Prostate gland (tissue), 2 donors: ENCODE results near the gene TRIM28. TPM values are rescaled to one million over a fixed set of nuclear protein-coding genes. Genes with fewer than 3 reads are reported as not detected.

Experiments
- DNase-seq: peaks from one replicate; pipeline ENCODE4 v3.0.0-alpha.2; 2019; ENCODE audit warnings: low spot score
- H3K27ac ChIP-seq, 2 donors: fragments of 200-600 bp; sonication (generic); 2 replicates each; pipeline ENCODE4 v1.5.1; 2017 to 2019
- H3K27me3 ChIP-seq: fragments of 200-600 bp; sonication (generic); replicated peaks from 2 replicates; pipeline ENCODE4 v1.5.1; 2019; ENCODE audit not compliant: insufficient read depth
- H3K36me3 ChIP-seq, 2 donors: fragments of 200-600 bp; sonication (generic); 1 replicate in 1 of 2; 2 replicates in 1 of 2; pipeline versions ENCODE4 v1.5.1 to v1.8.1; 2017 to 2019
- H3K4me1 ChIP-seq: fragments of 200-600 bp; sonication (generic); replicated peaks from 2 replicates; pipeline ENCODE4 v1.5.1; 2019
- H3K4me3 ChIP-seq, 2 donors: fragments of 200-600 bp; sonication (generic); 2 replicates each; pipeline ENCODE4 v1.5.1; 2017 to 2019
- H3K9me3 ChIP-seq: fragments of 200-600 bp; sonication (generic); 2 replicates; pipeline ENCODE4 v1.5.1; 2017
- CTCF ChIP-seq, 4 experiments: fragments of 200-600 bp in 2 of 4; fragments of 450-650 bp in 2 of 4; sonication (generic) in 2 of 4; IDR thresholded peaks; 1 replicate in 3 of 4; 2 replicates in 1 of 4; pipeline ENCODE4 v1.5.1; 2016 to 2019; ENCODE audit warnings: antibody characterized with exemption in 4 of 4, mild to moderate bottlenecking in 2 of 4, moderate library complexity in 2 of 4
- POLR2A ChIP-seq: fragments of 450-650 bp; IDR thresholded peaks from one replicate; pipeline ENCODE4 v1.6.1; 2016; ENCODE audit warnings: antibody characterized with exemption, mild to moderate bottlenecking
- POLR2AphosphoS5 ChIP-seq: sonication (generic); formaldehyde crosslinking; IDR thresholded peaks from one replicate; pipeline ENCODE4 v1.6.1; 2017; ENCODE audit warnings: antibody characterized with exemption
- WGBS: methylation state at CpG from one replicate; pipeline ENCODE4 v1.1.5; 2018; 5-methylcytosine and 5-hydroxymethylcytosine counted together
- intact Hi-C: fragments of 100-400 bp; cut with DNase I; formaldehyde crosslinking; loops from one replicate; pipeline ENCODE4 v1.14.2; 2022
- total RNA-seq, 2 donors: library from RNA; depleted of rRNA; stranded (reverse); fragments of >200 nt; gene quantifications; one replicate each; pipeline ENCODE4 v1.1.0, GENCODE V29; 2016

TRIM28 gene
- total RNA-seq, 2 donors from 2014 or later: 237 to 374 TPM

- no peak for TF ChIP-seq POLR2A
- TF ChIP-seq CTCF (IDR thresholded peaks at IDR 0.05): no peak
- Histone ChIP-seq H3K4me3 (peak overlapping the region; percentile 82), H3K27me3 (no peaks in the 10 kb centered on the region), H3K9me3 (no peaks in the 10 kb centered on the region), H3K4me1 (peaks cover 10% of the 10 kb centered on the region), H3K27ac (peak overlapping the region; percentile 94 to 97), H3K36me3 (peaks cover 0 to 15% of the 10 kb centered on the region in 2 donors)
- WGBS: 10% methylated on average over 7 of the region's 7 CpGs
- intact Hi-C loops: no loop called here
- DNase-seq: no peak
Measured at GRCh38 chr19:58520257-58520599, 23.6 kb upstream of the TRIM28 start.

- no peak overlapping the region for H3K27ac ChIP-seq
- intact Hi-C loops: no loop called here
Measured at GRCh38 chr19:58521651-58522050, 22.2 kb upstream of the TRIM28 start.

DNA sequence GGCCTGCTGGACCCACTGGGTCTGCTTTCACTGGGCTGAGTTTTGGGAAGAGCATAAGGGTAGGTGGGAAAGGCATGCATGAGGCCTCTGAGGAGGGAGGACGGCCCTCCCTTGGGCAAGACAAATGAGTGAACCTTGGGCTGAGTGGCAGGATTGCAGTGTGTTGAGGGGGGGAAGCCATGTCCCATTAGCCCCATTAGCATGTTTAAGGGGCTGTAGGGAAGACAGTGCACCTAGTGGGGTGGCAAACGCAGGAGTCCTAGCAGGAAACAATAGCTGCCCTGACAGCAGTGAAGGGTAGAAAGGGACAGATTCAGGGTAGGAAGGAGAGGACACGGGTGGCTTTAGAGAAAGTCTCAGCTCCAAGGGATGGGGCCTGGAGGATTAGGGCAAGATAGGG, 21.2 kb upstream of the TRIM28 start:
- no peaks in the 10 kb centered on the region for H3K27me3 ChIP-seq
- no peak for TF ChIP-seq POLR2AphosphoS5
- TF ChIP-seq CTCF (IDR thresholded peaks at IDR 0.05): no peak
- no peak for TF ChIP-seq POLR2A

More at GRCh38 chr19:58521651-58522050, 22.2 kb upstream of the TRIM28 start:
- Histone ChIP-seq H3K36me3 (peaks cover 0 to 8% of the 10 kb centered on the region in 2 donors), H3K4me1 (peaks cover 10% of the 10 kb centered on the region), H3K4me3 (no peak overlapping the region), H3K27me3 (no peaks in the 10 kb centered on the region), H3K9me3 (no peaks in the 10 kb centered on the region)
- TF ChIP-seq POLR2A: no peak
- TF ChIP-seq CTCF (IDR thresholded peaks at IDR 0.05): no peak
- TF ChIP-seq POLR2AphosphoS5: no peak
- no peak for DNase-seq
- WGBS: 59% methylated on average over 4 of the region's 4 CpGs

DNA sequence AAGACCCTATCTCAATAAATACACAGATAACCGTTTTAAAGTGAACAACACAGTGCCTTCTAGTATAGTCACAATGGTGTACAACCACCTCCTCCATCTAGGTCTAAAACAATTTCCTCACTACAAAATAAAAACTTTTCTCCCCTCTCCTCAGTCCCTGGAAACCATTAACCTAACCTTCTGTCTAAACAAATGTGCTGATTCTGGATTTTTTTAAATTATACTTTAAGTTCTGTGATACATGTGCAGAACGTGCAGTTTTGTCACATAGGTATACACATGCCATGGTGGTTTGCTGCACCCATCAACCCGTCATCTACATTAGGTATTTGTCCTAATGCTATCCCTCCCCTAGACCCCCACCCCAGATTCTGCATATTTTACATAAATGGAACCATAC, 14.5 kb upstream of the TRIM28 start:
- DNase-seq: no peak
- H3K27me3 ChIP-seq: no peaks in the 10 kb centered on the region
- H3K4me1 ChIP-seq: no peaks in the 10 kb centered on the region
- 88% methylated on average over 3 of the region's 3 CpGs for WGBS
- TF ChIP-seq POLR2A: no peak
- no peak for TF ChIP-seq CTCF (IDR thresholded peaks at IDR 0.05)
- no peak for TF ChIP-seq POLR2AphosphoS5
- no peak overlapping the region for H3K27ac ChIP-seq
- no peak overlapping the region for H3K4me3 ChIP-seq
- intact Hi-C loops: no loop called here
- no peaks in the 10 kb centered on the region for H3K36me3 ChIP-seq
- H3K9me3 ChIP-seq: no peaks in the 10 kb centered on the region

More for the DNA sequence above, 21.2 kb upstream of the TRIM28 start:
- H3K27ac ChIP-seq: no peak overlapping the region
- no peak for DNase-seq
- no peaks in the 10 kb centered on the region for H3K36me3 ChIP-seq
- H3K4me1 ChIP-seq: peaks cover 10% of the 10 kb centered on the region
- H3K4me3 ChIP-seq: no peak overlapping the region
- intact Hi-C loops: no loop called here
- no peaks in the 10 kb centered on the region for H3K9me3 ChIP-seq
- 99% methylated on average over 3 of the region's 3 CpGs for WGBS

GRCh38 chr19:58531034-58531840, 12.6 kb upstream of the TRIM28 start:
- H3K27ac ChIP-seq: no peak overlapping the region
- no peak overlapping the region for H3K4me3 ChIP-seq
- no peaks in the 10 kb centered on the region for H3K27me3 ChIP-seq
- H3K9me3 ChIP-seq: no peaks in the 10 kb centered on the region
- H3K36me3 ChIP-seq: no peaks in the 10 kb centered on the region
- DNase-seq: no peak
- intact Hi-C loops: no loop called here
- H3K4me1 ChIP-seq: no peaks in the 10 kb centered on the region
- WGBS: 54% methylated on average over 10 of the region's 10 CpGs
- TF ChIP-seq CTCF (IDR thresholded peaks at IDR 0.05) (no peak), POLR2A (no peak), POLR2AphosphoS5 (no peak)
